Measurements from ENCODE around the gene IFNA13. TPM values are rescaled to one million over a fixed set of nuclear protein-coding genes. Genes with fewer than 3 reads are reported as not detected.
A peak's percentile ranks its signal among the peaks of the same experiment; 100 is the strongest.

The IFNA13 gene
- total and polyA plus RNA-seq, 2 of the 13 experiments (the other 11 are each of a cell fraction or from before 2014, with no cell fraction given): not detected

- TF ChIP-seq UBTF (CRISPR knock-in tag; IDR thresholded peaks at IDR 0.05) (peak; percentile 98), ELF3 (CRISPR knock-in tag; IDR thresholded peaks at IDR 0.05) (peak; percentile 53; the same call in 1 of the 2 replicates), RXRA (CRISPR knock-in tag; IDR thresholded peaks at IDR 0.05) (peak; percentile 51; the same call in 1 of the 2 replicates), PAWR (CRISPR knock-in tag; IDR thresholded peaks at IDR 0.05; ENCODE audit: borderline replicate concordance) (no peak), ZNF569 (CRISPR knock-in tag; IDR thresholded peaks at IDR 0.05; ENCODE audit: borderline replicate concordance) (no peak), ZNF629 (CRISPR knock-in tag; conservative IDR thresholded peaks at IDR 0.05) (no peak), HIC2 (CRISPR knock-in tag; IDR thresholded peaks at IDR 0.05; ENCODE audit: low read depth) (no peak; the same call in 1 of the 2 replicates), ATRX (CRISPR knock-in tag; IDR thresholded peaks at IDR 0.05; ENCODE audit: borderline replicate concordance) (no peak), CBX5 (CRISPR knock-in tag; IDR thresholded peaks at IDR 0.05; ENCODE audit: borderline replicate concordance) (no peak; the same call in 1 of the 2 replicates), FOXK2 (IDR thresholded peaks at IDR 0.05) (no peak), RARG (CRISPR knock-in tag; IDR thresholded peaks at IDR 0.05; ENCODE audit: low read depth) (no peak), SP2 (CRISPR knock-in tag; IDR thresholded peaks at IDR 0.05) (peak; percentile 47; the same call in 1 of the 2 replicates), EED (CRISPR knock-in tag; IDR thresholded peaks at IDR 0.05) (peak; percentile 85; the same call in 1 of the 2 replicates), ZNF281 (CRISPR knock-in tag; IDR thresholded peaks at IDR 0.05; ENCODE audit: borderline replicate concordance) (peak; percentile 14; the same call in 1 of the 2 replicates), ZZZ3 (CRISPR knock-in tag; IDR thresholded peaks at IDR 0.05; ENCODE audit: borderline replicate concordance) (peak; percentile 98), MED13 (CRISPR knock-in tag; IDR thresholded peaks at IDR 0.05) (no peak), SRSF4 (IDR thresholded peaks at IDR 0.05; ENCODE audit: low read depth, low read length, poor library complexity, severe bottlenecking) (no peak), MNT (IDR thresholded peaks at IDR 0.05) (no peak)
Measured at GRCh38 chr9:21334701-21335632, 32.9 kb downstream of the IFNA13 start, which contains the start of gene KLHL9 (continued).
